ENCODE results near the gene THSD4. TPM values are rescaled to one million over a fixed set of nuclear protein-coding genes. Genes with fewer than 3 reads are reported as not detected.

The THSD4 gene
- total RNA-seq, 1 donor from 2014 or later = 73.5 TPM

DNA sequence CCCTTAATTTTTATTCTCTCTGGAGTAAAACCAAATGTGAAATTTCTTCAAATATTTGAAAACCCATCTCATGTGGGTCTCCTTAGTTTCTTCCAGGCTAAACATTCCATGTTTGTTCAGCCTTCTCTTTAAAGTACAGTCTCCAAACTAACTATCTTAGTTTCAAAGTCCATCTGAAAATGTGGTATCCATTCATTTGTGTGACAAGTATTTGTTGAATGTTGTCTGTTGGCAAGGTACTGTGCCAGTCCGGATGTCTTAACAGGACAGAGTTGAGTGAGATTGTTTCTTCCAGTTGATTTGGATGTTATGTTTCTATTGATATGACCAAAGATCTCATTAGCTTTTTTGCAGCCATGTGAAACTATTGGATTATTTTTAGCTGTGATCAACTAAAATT lies 347.4 kb downstream of the THSD4 start:
- TF ChIP-seq, protein P1, sequence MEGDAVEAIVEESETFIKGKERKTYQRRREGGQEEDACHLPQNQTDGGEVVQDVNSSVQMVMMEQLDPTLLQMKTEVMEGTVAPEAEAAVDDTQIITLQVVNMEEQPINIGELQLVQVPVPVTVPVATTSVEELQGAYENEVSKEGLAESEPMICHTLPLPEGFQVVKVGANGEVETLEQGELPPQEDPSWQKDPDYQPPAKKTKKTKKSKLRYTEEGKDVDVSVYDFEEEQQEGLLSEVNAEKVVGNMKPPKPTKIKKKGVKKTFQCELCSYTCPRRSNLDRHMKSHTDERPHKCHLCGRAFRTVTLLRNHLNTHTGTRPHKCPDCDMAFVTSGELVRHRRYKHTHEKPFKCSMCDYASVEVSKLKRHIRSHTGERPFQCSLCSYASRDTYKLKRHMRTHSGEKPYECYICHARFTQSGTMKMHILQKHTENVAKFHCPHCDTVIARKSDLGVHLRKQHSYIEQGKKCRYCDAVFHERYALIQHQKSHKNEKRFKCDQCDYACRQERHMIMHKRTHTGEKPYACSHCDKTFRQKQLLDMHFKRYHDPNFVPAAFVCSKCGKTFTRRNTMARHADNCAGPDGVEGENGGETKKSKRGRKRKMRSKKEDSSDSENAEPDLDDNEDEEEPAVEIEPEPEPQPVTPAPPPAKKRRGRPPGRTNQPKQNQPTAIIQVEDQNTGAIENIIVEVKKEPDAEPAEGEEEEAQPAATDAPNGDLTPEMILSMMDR (conservative IDR thresholded peaks at IDR 0.05; ENCODE audit: low read depth, low read length) = no peak
- DNase-seq (ENCODE audit: low read depth) = no peak
- H3K4me3 ChIP-seq (ENCODE audit: low read depth, low read length) = no peak overlapping the region

DNA sequence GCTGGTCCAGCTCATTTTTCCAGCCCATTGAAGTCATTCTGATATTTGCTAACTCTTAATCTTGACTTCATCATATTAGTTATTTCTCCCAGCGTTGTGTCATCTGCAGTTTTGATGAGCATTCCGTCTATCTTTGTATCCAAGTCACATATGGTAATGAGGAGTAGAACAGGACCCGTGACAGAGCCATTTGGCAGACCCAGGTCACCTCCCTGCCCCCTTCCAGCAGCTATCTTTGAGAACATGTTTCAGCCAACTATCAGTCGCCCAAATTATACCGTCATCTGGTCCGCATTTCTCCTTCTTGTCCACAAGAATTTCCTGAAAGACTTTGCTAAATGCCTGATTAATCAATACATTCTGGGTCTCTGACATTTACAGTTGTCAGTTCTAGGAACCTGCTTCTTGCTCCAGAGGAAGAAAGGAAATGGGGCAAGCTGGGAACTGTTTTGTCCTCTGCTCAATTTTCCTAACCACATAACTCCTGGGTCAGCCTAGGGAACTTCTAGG lies 347.9 kb downstream of the THSD4 start:
- TF ChIP-seq, protein P1 (conservative IDR thresholded peaks at IDR 0.05; ENCODE audit: low read depth, low read length) = no peak
- DNase-seq (ENCODE audit: low read depth) = no peak
- no peak overlapping the region for H3K4me3 ChIP-seq (ENCODE audit: low read depth, low read length)

DNA sequence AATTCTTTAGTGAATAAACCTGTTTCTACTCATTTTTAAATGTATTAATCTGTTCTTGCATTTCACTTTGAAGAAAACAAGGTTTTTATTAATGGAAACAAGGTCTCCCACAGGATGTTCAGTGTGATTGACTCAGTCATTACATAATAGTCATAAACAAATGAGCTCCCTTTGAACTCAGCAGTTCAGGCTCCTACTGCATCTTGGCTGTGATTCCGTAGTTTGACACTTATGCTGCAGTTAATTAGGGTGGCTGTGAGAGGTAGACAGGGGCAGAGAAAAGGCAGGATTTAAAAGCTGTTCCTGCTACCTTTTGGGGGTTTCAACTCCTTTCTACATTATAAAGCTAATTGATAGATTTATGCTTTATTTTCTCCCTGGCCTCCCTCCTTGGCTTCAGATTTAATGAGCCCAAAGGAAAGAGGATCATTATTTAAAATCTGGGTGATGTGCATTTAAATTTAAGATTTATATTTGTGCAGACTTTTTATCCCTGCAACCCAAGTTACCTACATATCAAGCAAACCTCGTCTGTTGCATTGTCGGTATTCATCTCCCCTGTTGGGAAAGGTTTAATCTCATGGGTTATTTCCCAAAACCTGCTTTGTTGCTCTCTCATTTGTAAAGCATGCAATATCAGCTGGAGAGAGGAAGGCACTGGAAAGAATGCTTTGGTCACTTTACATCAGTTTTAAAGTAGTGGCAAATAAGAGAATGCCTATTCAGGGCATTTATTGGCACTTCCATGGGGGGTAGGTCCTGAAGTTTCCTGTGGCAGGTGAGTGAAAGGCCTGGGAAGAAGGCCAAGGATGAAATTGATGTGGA lies 350.1 kb downstream of the THSD4 start:
- H3K4me3 ChIP-seq (ENCODE audit: low read depth, low read length) = no peak overlapping the region
- no peak for DNase-seq (ENCODE audit: low read depth)
- TF ChIP-seq, protein P1 (conservative IDR thresholded peaks at IDR 0.05; ENCODE audit: low read depth, low read length) = no peak

DNA sequence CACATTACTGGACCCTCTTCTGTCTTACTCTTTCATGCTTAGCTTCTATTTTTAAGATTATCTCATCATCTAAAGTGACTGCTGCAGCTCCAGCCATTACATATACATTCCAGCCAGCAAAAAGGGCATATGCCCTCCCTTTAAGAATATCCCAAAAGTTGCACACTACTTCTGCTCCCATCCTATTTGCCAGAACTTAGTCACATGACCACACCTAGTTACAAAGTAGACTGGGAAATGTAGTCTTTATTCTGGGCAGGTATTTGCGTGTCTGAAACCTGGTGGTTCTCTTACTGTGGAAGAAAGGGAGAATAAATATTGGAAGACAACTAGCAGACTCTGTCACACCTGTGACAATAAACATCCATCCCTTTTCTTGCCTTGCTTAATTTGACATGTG lies 353.4 kb downstream of the THSD4 start:
- TF ChIP-seq, protein P1 (conservative IDR thresholded peaks at IDR 0.05; ENCODE audit: low read depth, low read length) = no peak
- DNase-seq (ENCODE audit: low read depth) = no peak

DNA sequence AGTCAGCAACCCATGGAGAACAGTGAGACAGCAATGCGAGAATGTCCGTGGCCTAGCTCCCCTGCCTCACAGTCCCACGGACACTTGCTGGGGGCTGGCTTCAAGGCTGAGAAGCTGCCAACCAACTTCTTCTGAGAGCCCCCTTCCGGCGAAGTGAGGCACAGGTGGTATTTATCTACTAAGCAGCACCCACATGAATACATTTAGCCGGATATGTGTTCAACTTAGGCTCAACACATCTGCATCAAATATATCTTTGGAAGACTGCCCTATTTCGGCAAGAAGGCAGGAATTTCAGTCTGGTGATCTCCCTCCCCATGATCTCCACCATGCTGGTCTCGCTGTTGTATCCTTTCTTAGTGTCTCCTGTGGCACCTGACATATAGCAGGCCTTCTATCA lies 354.1 kb downstream of the THSD4 start:
- TF ChIP-seq, protein P1 (conservative IDR thresholded peaks at IDR 0.05; ENCODE audit: low read depth, low read length) = no peak
- DNase-seq (ENCODE audit: low read depth) = no peak
- H3K4me3 ChIP-seq (ENCODE audit: low read depth, low read length) = no peak overlapping the region

More for the DNA sequence above, 353.4 kb downstream of the THSD4 start:
- no peak overlapping the region for H3K4me3 ChIP-seq (ENCODE audit: low read depth, low read length)

DNA sequence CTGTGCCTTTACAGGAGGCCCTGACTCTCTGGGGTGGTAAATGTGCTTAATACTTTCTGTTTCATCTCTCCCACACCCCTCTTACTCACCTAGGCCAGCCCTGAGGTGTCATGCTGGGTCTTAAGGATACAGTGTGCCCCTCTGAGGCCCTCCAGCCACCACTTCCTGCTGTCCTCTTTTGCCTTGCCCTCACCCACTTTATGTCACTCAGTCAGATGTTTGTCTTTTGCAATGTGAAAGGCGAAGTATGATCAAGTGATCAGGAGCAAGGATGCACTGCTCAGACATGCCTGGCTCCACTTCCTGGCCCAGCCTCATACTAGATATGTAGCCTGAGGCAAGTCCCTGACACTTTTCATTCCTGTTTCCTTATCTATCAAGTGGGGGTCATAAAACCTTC lies 356.1 kb downstream of the THSD4 start:
- no peak for DNase-seq (ENCODE audit: low read depth)
- TF ChIP-seq, protein P1 (conservative IDR thresholded peaks at IDR 0.05; ENCODE audit: low read depth, low read length) = no peak
- H3K4me3 ChIP-seq (ENCODE audit: low read depth, low read length) = no peak overlapping the region

DNA sequence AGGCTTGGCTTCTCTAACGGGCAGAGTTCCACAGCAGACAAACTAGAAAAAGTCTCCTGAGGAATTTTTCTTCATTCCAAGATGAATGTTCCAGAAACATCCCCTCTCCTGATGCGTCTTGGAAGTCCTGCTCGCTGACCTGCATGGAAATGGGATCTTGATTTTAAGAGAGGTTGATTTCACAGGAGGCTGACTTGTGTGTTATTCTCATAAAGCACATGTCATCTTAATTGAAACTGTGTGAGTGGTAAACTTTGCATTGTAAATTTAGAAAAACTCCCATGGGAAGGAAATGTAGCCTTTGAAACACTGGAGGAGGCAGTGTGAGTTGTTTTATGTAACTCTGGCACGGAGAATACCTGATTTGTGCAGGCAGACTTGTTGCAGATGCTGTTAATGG lies 357.3 kb downstream of the THSD4 start:
- no peak overlapping the region for H3K4me3 ChIP-seq (ENCODE audit: low read depth, low read length)
- no peak for DNase-seq (ENCODE audit: low read depth)
- TF ChIP-seq, protein P1 (conservative IDR thresholded peaks at IDR 0.05; ENCODE audit: low read depth, low read length) = no peak

All from epithelial cell of proximal tubule (primary cell).